ENCODE measurements around the gene UQCRHL. TPM values are rescaled to one million over a fixed set of nuclear protein-coding genes. Genes with fewer than 3 reads are reported as not detected.

UQCRHL gene
- total RNA-seq, 6 donors from 2014 or later: 0.57 to 2.1 (median 1.1) TPM

- H3K36me3 ChIP-seq: no peaks in the 10 kb centered on the region
- H3K4me1 ChIP-seq: peaks cover 0 to 4% (median 0%) of the 10 kb centered on the region in 4 donors
- H3K9me3 ChIP-seq: no peaks in the 10 kb centered on the region
- H3K27me3 ChIP-seq: no peaks in the 10 kb centered on the region
- H3K27ac ChIP-seq: peak overlapping the region in 1 of 4 donors; percentile 10
- WGBS, 2 donors: 50 to 62% methylated on average over 1 of the region's 1 CpG
- no peak for TF ChIP-seq EP300 (IDR thresholded peaks at IDR 0.05)
- TF ChIP-seq CTCF (IDR thresholded peaks at IDR 0.05): no peak
- TF ChIP-seq POLR2A (IDR thresholded peaks at IDR 0.05): no peak
- TF ChIP-seq POLR2AphosphoS5 (IDR thresholded peaks at IDR 0.05): no peak
- DNase-seq: no peak
- no peak overlapping the region for H3K4me3 ChIP-seq
- no peak for ATAC-seq (ENCODE audit: low FRiP score in 2 of 2)
Measured at GRCh38 chr1:15810073-15810472, 2.6 kb upstream of the UQCRHL start.

GRCh38 chr1:15808955-15809354 lies 1.5 kb upstream of the UQCRHL start:
- TF ChIP-seq POLR2AphosphoS5 (IDR thresholded peaks at IDR 0.05): no peak
- TF ChIP-seq CTCF (IDR thresholded peaks at IDR 0.05): no peak
- TF ChIP-seq POLR2A (IDR thresholded peaks at IDR 0.05): no peak
- TF ChIP-seq EP300 (IDR thresholded peaks at IDR 0.05): no peak
- ATAC-seq (ENCODE audit: low FRiP score in 2 of 2) (no peak), DNase-seq (no peak)
- Histone ChIP-seq H3K4me3 (no peak overlapping the region), H3K27me3 (no peaks in the 10 kb centered on the region), H3K4me1 (peaks cover 0 to 4% (median 0%) of the 10 kb centered on the region in 4 donors), H3K36me3 (no peaks in the 10 kb centered on the region), H3K9me3 (no peaks in the 10 kb centered on the region), H3K27ac (no peak overlapping the region)
- 77 to 100% methylated on average over 1 of the region's 1 CpG for WGBS, 2 donors

GRCh38 chr1:15807121-15807520 lies 328 bp downstream of the UQCRHL start:
- TF ChIP-seq CTCF (IDR thresholded peaks at IDR 0.05): no peak
- TF ChIP-seq POLR2AphosphoS5 (IDR thresholded peaks at IDR 0.05): no peak
- no peak for TF ChIP-seq POLR2A (IDR thresholded peaks at IDR 0.05)
- no peak for TF ChIP-seq EP300 (IDR thresholded peaks at IDR 0.05)
- WGBS, 2 donors: 89 to 93% methylated on average over 10 of the region's 10 CpGs
- ATAC-seq (ENCODE audit: low FRiP score in 2 of 2) (no peak), DNase-seq (no peak)
- no peak overlapping the region for H3K27ac ChIP-seq
- peaks cover 0 to 4% (median 0%) of the 10 kb centered on the region in 4 donors for H3K4me1 ChIP-seq
- H3K4me3 ChIP-seq: no peak overlapping the region
- no peaks in the 10 kb centered on the region for H3K27me3 ChIP-seq
- H3K9me3 ChIP-seq: no peaks in the 10 kb centered on the region
- no peaks in the 10 kb centered on the region for H3K36me3 ChIP-seq

DNA sequence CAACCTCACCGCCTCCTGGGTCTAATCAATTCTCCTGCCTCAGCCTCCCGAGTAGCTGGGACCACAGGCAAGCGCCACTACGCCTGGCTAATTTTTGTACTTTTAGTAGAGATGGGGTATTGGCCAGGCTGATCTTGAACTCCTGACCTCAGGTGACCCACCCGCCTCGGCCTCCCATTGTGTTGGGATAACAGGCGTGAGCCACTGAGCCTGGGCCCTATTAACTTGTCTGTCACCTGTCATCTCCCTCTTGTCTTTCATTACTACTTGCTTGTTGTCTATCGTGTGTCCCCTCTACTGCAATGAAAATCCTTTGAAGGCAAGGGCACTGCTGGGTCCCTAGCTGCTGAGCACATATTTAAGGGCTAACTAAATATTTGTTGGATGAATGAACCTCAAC lies 3.4 kb downstream of the UQCRHL start:
- no peak for TF ChIP-seq EP300 (IDR thresholded peaks at IDR 0.05)
- no peak for TF ChIP-seq POLR2A (IDR thresholded peaks at IDR 0.05)
- no peak for TF ChIP-seq CTCF (IDR thresholded peaks at IDR 0.05)
- no peak for TF ChIP-seq POLR2AphosphoS5 (IDR thresholded peaks at IDR 0.05)
- Histone ChIP-seq H3K9me3 (no peaks in the 10 kb centered on the region), H3K27me3 (no peaks in the 10 kb centered on the region), H3K36me3 (no peaks in the 10 kb centered on the region), H3K4me3 (no peak overlapping the region), H3K4me1 (peaks cover 20 to 24% (median 22%) of the 10 kb centered on the region in 4 donors), H3K27ac (no peak overlapping the region)
- no peak for DNase-seq
- WGBS, 2 donors: 85 to 90% methylated on average over 8 of the region's 8 CpGs
- no peak for ATAC-seq (ENCODE audit: low FRiP score in 2 of 2)

- DNase-seq (no peak), ATAC-seq (ENCODE audit: low FRiP score in 2 of 2) (no peak)
- TF ChIP-seq EP300 (IDR thresholded peaks at IDR 0.05): no peak
- TF ChIP-seq POLR2AphosphoS5 (IDR thresholded peaks at IDR 0.05): no peak
- no peak for TF ChIP-seq POLR2A (IDR thresholded peaks at IDR 0.05)
- peak in 3 of 6 experiments; percentile 10 to 36 (median 32) for TF ChIP-seq CTCF (IDR thresholded peaks at IDR 0.05)
- Histone ChIP-seq H3K9me3 (no peaks in the 10 kb centered on the region), H3K27me3 (no peaks in the 10 kb centered on the region), H3K4me1 (peaks cover 24 to 29% (median 25%) of the 10 kb centered on the region in 4 donors), H3K27ac (no peak overlapping the region), H3K36me3 (no peaks in the 10 kb centered on the region), H3K4me3 (no peak overlapping the region)
- WGBS, 2 donors: 21 to 36% methylated on average over 3 to 4 of the region's 4 CpGs
Measured at GRCh38 chr1:15803380-15803779, 4.1 kb downstream of the UQCRHL start.
